Measurements from ENCODE around the gene GORASP1. TPM values are rescaled to one million over a fixed set of nuclear protein-coding genes. Genes with fewer than 3 reads are reported as not detected.
A peak's percentile ranks its signal among the peaks of the same experiment; 100 is the strongest.

The GORASP1 gene
- polyA plus RNA-seq, 3 donors = 23.2 to 105 (median 31.2) TPM

- Mint-ChIP-seq H3K36me3 (peaks cover 16 to 18% of the 10 kb centered on the region in 2 donors), H3K4me3 (no peak overlapping the region), H3K9me3 (peaks cover 0 to 2% (median 0%) of the 10 kb centered on the region in 7 donors), H3K4me1 (peaks cover 11% of the 10 kb centered on the region), H3K27me3 (ENCODE audit: low read depth in 3 of 3) (peaks cover 0 to 2% (median 1%) of the 10 kb centered on the region in 3 donors), H3K27ac (peak overlapping the region in 2 of 7 donors; percentile 25 to 54)
- 60% methylated on average over 1 of the region's 7 CpGs for WGBS (ENCODE audit: insufficient coverage)
- Histone ChIP-seq H3K4me1 (ENCODE audit: control insufficient read depth in 1 of 2, insufficient read depth in 2 of 2, low read length in 2 of 2) (peaks cover 3 to 5% of the 10 kb centered on the region in 2 donors), H3K9ac (ENCODE audit: insufficient read depth, low read length, poor library complexity, severe bottlenecking) (no peak overlapping the region), H3K79me2 (ENCODE audit: insufficient read depth, low read length) (no peaks in the 10 kb centered on the region), H3K27me3 (ENCODE audit: control insufficient read depth in 2 of 2, insufficient read depth in 2 of 2, low read length in 2 of 2) (no peaks in the 10 kb centered on the region), H3K4me3 (replicated peaks in 1 of 3; ENCODE audit: low read depth in 2 of 3, low read length in 3 of 3) (no peak overlapping the region), H3K9me3 (replicated peaks in 1 of 2; ENCODE audit: control insufficient read depth in 1 of 2, insufficient read depth in 1 of 2, low read length in 2 of 2) (no peaks in the 10 kb centered on the region), H4K20me1 (ENCODE audit: insufficient read depth, low read length) (peaks cover 18% of the 10 kb centered on the region), H2AFZ (ENCODE audit: insufficient read depth, low read depth, low read length, poor library complexity, severe bottlenecking) (no peak overlapping the region), H3K36me3 (replicated peaks in 1 of 2; ENCODE audit: control insufficient read depth in 1 of 2, insufficient read depth in 2 of 2, low read length in 2 of 2) (no peaks in the 10 kb centered on the region), H3K27ac (ENCODE audit: low read depth in 1 of 2, low read length in 2 of 2) (no peak overlapping the region), H3K4me2 (replicated peaks; ENCODE audit: extremely low read depth, low read length, poor library complexity, severe bottlenecking) (no peak overlapping the region)
- TF ChIP-seq CTCF (IDR thresholded peaks at IDR 0.05) = no peak
- intact Hi-C loops (cut with micrococcal nuclease) = no loop called here
- DNase-seq = no peak
Observed at GRCh38 chr3:39134305-39134704, 26.9 kb upstream of the GORASP1 start.

- H3K4me2 ChIP-seq (replicated peaks; ENCODE audit: extremely low read depth, low read length, poor library complexity, severe bottlenecking) = no peak overlapping the region
- WGBS (ENCODE audit: insufficient coverage) = 79% methylated on average over 6 of the region's 6 CpGs
Observed at GRCh38 chr3:39133822-39134221, 26.4 kb upstream of the GORASP1 start.

More at GRCh38 chr3:39133822-39134221, 26.4 kb upstream of the GORASP1 start:
- Mint-ChIP-seq H3K4me1 (peaks cover 7% of the 10 kb centered on the region), H3K9me3 (peaks cover 0 to 2% (median 0%) of the 10 kb centered on the region in 7 donors), H3K4me3 (no peak overlapping the region), H3K36me3 (peaks cover 14 to 18% of the 10 kb centered on the region in 2 donors), H3K27ac (no peak overlapping the region), H3K27me3 (ENCODE audit: low read depth in 3 of 3) (peaks cover 0 to 2% (median 1%) of the 10 kb centered on the region in 3 donors)
- peak in 1 of 3 donors; percentile 63 for DNase-seq
- no peaks in the 10 kb centered on the region for H3K9me3 ChIP-seq (replicated peaks in 1 of 2; ENCODE audit: control insufficient read depth in 1 of 2, insufficient read depth in 1 of 2, low read length in 2 of 2)
- H3K9ac ChIP-seq (ENCODE audit: insufficient read depth, low read length, poor library complexity, severe bottlenecking) = no peak overlapping the region
- no peak overlapping the region for H3K27ac ChIP-seq (ENCODE audit: low read depth in 1 of 2, low read length in 2 of 2)
- H3K36me3 ChIP-seq (replicated peaks in 1 of 2; ENCODE audit: control insufficient read depth in 1 of 2, insufficient read depth in 2 of 2, low read length in 2 of 2) = no peaks in the 10 kb centered on the region
- intact Hi-C loops (cut with micrococcal nuclease) = no loop called here
- peaks cover 14% of the 10 kb centered on the region for H4K20me1 ChIP-seq (ENCODE audit: insufficient read depth, low read length)
- peaks cover under 1% of the 10 kb centered on the region in 2 donors for H3K4me1 ChIP-seq (ENCODE audit: control insufficient read depth in 1 of 2, insufficient read depth in 2 of 2, low read length in 2 of 2)
- no peak for TF ChIP-seq CTCF (IDR thresholded peaks at IDR 0.05)
- H2AFZ ChIP-seq (ENCODE audit: insufficient read depth, low read depth, low read length, poor library complexity, severe bottlenecking) = no peak overlapping the region
- no peaks in the 10 kb centered on the region for H3K79me2 ChIP-seq (ENCODE audit: insufficient read depth, low read length)
- H3K4me3 ChIP-seq (replicated peaks in 1 of 3; ENCODE audit: low read depth in 2 of 3, low read length in 3 of 3) = no peak overlapping the region
- H3K27me3 ChIP-seq (ENCODE audit: control insufficient read depth in 2 of 2, insufficient read depth in 2 of 2, low read length in 2 of 2) = no peaks in the 10 kb centered on the region

Measured in CD14-positive monocyte (primary cell).